ENCODE data around the gene NAV1. TPM values are rescaled to one million over a fixed set of nuclear protein-coding genes. Genes with fewer than 3 reads are reported as not detected.

Gene NAV1
- total RNA-seq, 4 donors from 2014 or later = 26.0 to 84.1 (median 67.6) TPM

Other genes starting within 250 kb of the NAV1 start
- gene TNNT2, start 161.4 kb upstream of the NAV1 start, total RNA-seq = 1 to 10 TPM in 3 of 4 donors, not detected in 1; 2.0 to 2.4 (median 2.1) TPM
- under 1 TPM in 3 of 4 donors, not detected in 1; 0.19 to 0.48 (median 0.25) TPM for gene LAD1, start 139.8 kb upstream of the NAV1 start, total RNA-seq
- under 1 TPM in 1 of 4 donors, not detected in 3; 0.09 TPM for gene TNNI1, start 117.4 kb upstream of the NAV1 start, total RNA-seq
- 100 to 1,000 TPM in 3 of 4 donors, 10 to 100 TPM in 1; 95.2 to 392 (median 148) TPM for gene PHLDA3, start 69.9 kb upstream of the NAV1 start, total RNA-seq
- 100 to 1,000 TPM; 258 to 670 (median 416) TPM for gene CSRP1, start 32.0 kb upstream of the NAV1 start, total RNA-seq

Data from omental fat pad (tissue), 4 donors.